IMR-90 (cell line): Measurements from ENCODE around the gene VPS8. TPM values are rescaled to one million over a fixed set of nuclear protein-coding genes. Genes with fewer than 3 reads are reported as not detected.

ENCODE experiments used
- ATAC-seq: fragments of 200-7000 bp; cut with Tn5 transposase; 2 replicates; pipeline ENCODE4 v1.9.1; 2020; ENCODE audit warnings: low read depth, mild to moderate bottlenecking, moderate library complexity
- BruUV-seq: library from RNA; stranded (reverse); fragments of 400-500 nt; replicated peaks from 2 replicates; lab custom pipeline; 2021; lab: Mats Ljungman, UMichigan
- CTCF ChIA-PET: fragments of 300-600 bp; formaldehyde crosslinking; extraction: SDS; loops from one replicate; lab custom pipeline; 2021; ENCODE audit warnings: antibody characterized with exemption; lab: Yijun Ruan, JAX
- POLR2A ChIA-PET: fragments of 300-600 bp; sonication (Branson Sonifier 250); formaldehyde crosslinking; loops from one replicate; lab custom pipeline; 2022; ENCODE audit warnings: antibody characterized with exemption; ENCODE audit not compliant: unreplicated experiment; lab: Charles Lee
- DNase-seq: peaks from one replicate; pipeline ENCODE4 v3.0.0; 2013
- H2AFZ ChIP-seq: replicated peaks from 2 replicates; pipeline ENCODE3; 2013; ENCODE audit warnings: low read length, mild to moderate bottlenecking; ENCODE audit not compliant: poor library complexity
- H2AK5ac ChIP-seq: 2 replicates; pipeline ENCODE4 v1.6.1; 2013; ENCODE audit warnings: low read depth, low read length, inconsistent platforms
- H2AK9ac ChIP-seq: replicated peaks from 2 replicates; pipeline ENCODE3; 2013; ENCODE audit warnings: mild to moderate bottlenecking, low read depth, low read length, moderate library complexity; ENCODE audit not compliant: poor library complexity
- H2BK120ac ChIP-seq: 2 replicates; pipeline ENCODE4 v1.6.1; 2013; ENCODE audit warnings: low read depth, low read length, inconsistent platforms
- H2BK15ac ChIP-seq: 3 replicates; pipeline ENCODE4 v1.6.1; 2013; ENCODE audit warnings: low read depth, low read length, inconsistent platforms
- H2BK20ac ChIP-seq: 2 replicates; pipeline ENCODE4 v1.6.1; 2013; ENCODE audit warnings: low read depth, mild to moderate bottlenecking, inconsistent platforms, low read length, moderate library complexity
- H2BK5ac ChIP-seq: 2 replicates; pipeline ENCODE4 v1.6.1; 2013; ENCODE audit warnings: mild to moderate bottlenecking, low read depth, low read length, inconsistent platforms; ENCODE audit not compliant: poor library complexity, severe bottlenecking
- H3K14ac ChIP-seq: replicated peaks from 2 replicates; pipeline ENCODE4 v1.6.1; 2013; ENCODE audit warnings: low read depth, low read length, inconsistent platforms
- H3K18ac ChIP-seq: 2 replicates; pipeline ENCODE4 v1.6.1; 2013; ENCODE audit warnings: low read depth, low read length, control low read depth
- H3K23ac ChIP-seq: 2 replicates; pipeline ENCODE4 v1.6.1; 2013; ENCODE audit warnings: low read depth, low read length, inconsistent platforms
- H3K27ac ChIP-seq: 2 replicates; pipeline ENCODE4 v1.5.1; 2013; ENCODE audit warnings: mild to moderate bottlenecking, control low read depth, low read length; ENCODE audit not compliant: insufficient read depth
- H3K27me3 ChIP-seq: 2 replicates; pipeline ENCODE4 v1.6.1; 2013; ENCODE audit warnings: low read length; ENCODE audit not compliant: control insufficient read depth, insufficient read depth
- H3K36me3 ChIP-seq: 2 replicates; pipeline ENCODE4 v1.6.1; 2013; ENCODE audit warnings: low read length, mixed read lengths; ENCODE audit not compliant: control insufficient read depth, insufficient read depth
- H3K4ac ChIP-seq: 2 replicates; pipeline ENCODE4 v1.6.1; 2013; ENCODE audit warnings: low read depth, low read length, inconsistent platforms
- H3K4me1 ChIP-seq: 2 replicates; pipeline ENCODE4 v1.6.1; 2013; ENCODE audit warnings: low read length, mixed read lengths; ENCODE audit not compliant: control insufficient read depth, insufficient read depth
- H3K4me2 ChIP-seq: 2 replicates; pipeline ENCODE4 v1.6.1; 2013; ENCODE audit warnings: low read depth, mild to moderate bottlenecking, control low read depth, low read length, moderate library complexity
- H3K4me3 ChIP-seq: 2 replicates; pipeline ENCODE4 v1.5.1; 2013; ENCODE audit warnings: low read depth, mild to moderate bottlenecking, control low read depth, low read length, moderate library complexity; ENCODE audit not compliant: insufficient read depth
- H3K56ac ChIP-seq: 2 replicates; pipeline ENCODE4 v1.6.1; 2013; ENCODE audit warnings: low read length, inconsistent platforms; ENCODE audit not compliant: insufficient read depth; ENCODE audit errors: extremely low read depth
- H3K79me1 ChIP-seq, 2 experiments: 2 replicates each; pipeline ENCODE4 v1.6.1; 2013; ENCODE audit warnings: low read length in 2 of 2, inconsistent platforms in 1 of 2, low read depth in 1 of 2
- H3K9ac ChIP-seq: 2 replicates; pipeline ENCODE4 v1.6.1; 2013; ENCODE audit warnings: low read depth, low read length, control low read depth
- H3K9me1 ChIP-seq: 2 replicates; pipeline ENCODE4 v1.6.1; 2013; ENCODE audit warnings: low read length, inconsistent platforms; ENCODE audit not compliant: insufficient read depth
- H3K9me3 ChIP-seq: 2 replicates; pipeline ENCODE4 v1.6.1; 2013; ENCODE audit warnings: low read length; ENCODE audit not compliant: control insufficient read depth, insufficient read depth
- H4K20me1 ChIP-seq: 2 replicates; pipeline ENCODE4 v1.6.1; 2013; ENCODE audit warnings: low read length, inconsistent platforms; ENCODE audit not compliant: insufficient read depth
- H4K5ac ChIP-seq: 2 replicates; pipeline ENCODE4 v1.6.1; 2013; ENCODE audit warnings: mild to moderate bottlenecking, low read depth, low read length, control low read depth
- H4K8ac ChIP-seq, 2 experiments: 2 replicates each; pipeline ENCODE4 v1.6.1; 2013; ENCODE audit warnings: low read depth in 2 of 2, low read length in 2 of 2, control low read depth in 1 of 2, inconsistent platforms in 1 of 2
- H4K91ac ChIP-seq: 2 replicates; pipeline ENCODE4 v1.6.1; 2013; ENCODE audit warnings: low read depth, low read length, inconsistent platforms; ENCODE audit not compliant: insufficient read depth
- CEBPB ChIP-seq: IDR thresholded peaks from 2 replicates; pipeline ENCODE4 v1.6.1; 2012; ENCODE audit warnings: low read depth, low read length, improper control_type of control experiment
- CHD1 ChIP-seq: IDR thresholded peaks from 2 replicates; pipeline ENCODE4 v1.6.1; 2012; ENCODE audit warnings: low read depth, low read length, improper control_type of control experiment
- CTCF ChIP-seq: conservative IDR thresholded peaks from 2 replicates; pipeline ENCODE4 v1.5.1; 2012; ENCODE audit warnings: mild to moderate bottlenecking, low read depth, low read length, improper control_type of control experiment
- MAZ ChIP-seq: IDR thresholded peaks from 2 replicates; pipeline ENCODE4 v1.6.1; 2012; ENCODE audit warnings: low read depth, mild to moderate bottlenecking, low read length, improper control_type of control experiment, moderate library complexity, borderline replicate concordance
- NFE2L2 ChIP-seq: fragments of 150-350 bp; IDR thresholded peaks from 2 replicates; pipeline ENCODE4 v1.6.1; 2016; ENCODE audit warnings: low read depth, mild to moderate bottlenecking, low read length
- RCOR1 ChIP-seq: IDR thresholded peaks from 2 replicates; pipeline ENCODE4 v1.6.1; 2012; ENCODE audit warnings: mild to moderate bottlenecking, low read length, improper control_type of control experiment; ENCODE audit not compliant: insufficient replicate concordance
- RFX5 ChIP-seq: IDR thresholded peaks from 2 replicates; pipeline ENCODE4 v1.8.0; 2012; ENCODE audit warnings: low read depth, mild to moderate bottlenecking, low read length, moderate library complexity
- SMC3 ChIP-seq: fragments of 150-350 bp; IDR thresholded peaks from 2 replicates; pipeline ENCODE4 v1.6.1; 2016; ENCODE audit warnings: low read depth, mild to moderate bottlenecking, antibody characterized with exemption, low read length, moderate library complexity
- WGBS, 2 experiments: methylation state at CpG; one replicate each; pipeline versions ENCODE4 v1.1.5 to v1.1.7; 2013; ENCODE audit warnings: missing lambda C conversion rate in 2 of 2; ENCODE audit not compliant: insufficient read length in 1 of 2; ENCODE audit errors: extremely low coverage in 2 of 2; 5-methylcytosine and 5-hydroxymethylcytosine counted together
- dilution Hi-C: fragments of 300-500 bp; cut with HindIII; formaldehyde crosslinking; loops from one replicate; pipeline ENCODE4 v1.14.3; 2018; ENCODE audit warnings: low sequenced_read_pairs; ENCODE audit not compliant: unreplicated experiment
- in situ Hi-C: fragments of 300-500 bp; cut with MboI; formaldehyde crosslinking; loops from 3 replicates; pipeline ENCODE4 v1.14.3; 2019; ENCODE audit warnings: low sequenced_read_pairs, inconsistent platforms, mixed read lengths
- intact Hi-C: fragments of 100-400 bp; cut with micrococcal nuclease; formaldehyde crosslinking; loops from 2 replicates; pipeline ENCODE4 v1.10.0; 2022
- polyA plus RNA-seq, 3 experiments: library from polyadenylated mRNA; depleted of rRNA; stranded (reverse); fragments of >200 nt; gene quantifications; 2 replicates each; pipeline ENCODE4 v1.2.3, GENCODE V29; 2012; ENCODE audit warnings: low replicate concordance in 1 of 3
- total RNA-seq: library from RNA; depleted of rRNA; stranded (reverse); fragments of >200 nt; gene quantifications from 2 replicates; pipeline ENCODE4 v1.2.3, GENCODE V29; 2012

VPS8 gene
- total and polyA plus RNA-seq, 2 of the 4 experiments (the other 2 are of a cell fraction) = 14.0 to 56.1 TPM

GRCh38 chr3:184937611-184938010, 125.6 kb downstream of the VPS8 start:
- Histone ChIP-seq H3K9ac (no peak overlapping the region), H4K20me1 (no peaks in the 10 kb centered on the region), H2AK5ac (no peak overlapping the region), H2BK20ac (no peak overlapping the region), H3K36me3 (peaks cover 4% of the 10 kb centered on the region), H3K27ac (no peak overlapping the region), H3K4me2 (no peak overlapping the region), H3K9me1 (peaks cover 5% of the 10 kb centered on the region; the same call in 1 of the 2 replicates), H3K27me3 (no peaks in the 10 kb centered on the region), H3K23ac (no peak overlapping the region), H4K91ac (no peak overlapping the region), H2BK120ac (no peak overlapping the region), H2BK15ac (no peak overlapping the region), H2BK5ac (no peak overlapping the region), H3K14ac (no peak overlapping the region), H2AK9ac (no peak overlapping the region), H3K79me1 (no peaks in the 10 kb centered on the region), H4K5ac (no peak overlapping the region), H2AFZ (no peak overlapping the region), H4K8ac (no peak overlapping the region), H3K18ac (no peak overlapping the region), H3K4me3 (no peak overlapping the region), H3K4me1 (no peaks in the 10 kb centered on the region), H3K4ac (no peak overlapping the region), H3K9me3 (no peaks in the 10 kb centered on the region), H3K56ac (no peak overlapping the region)
- WGBS, 2 experiments = 91% methylated on average over 2 of the region's 4 CpGs; no CpG with 5 or more reads in 1 of the 2 experiments
- TF ChIP-seq CEBPB (no peak), CHD1 (no peak), SMC3 (no peak), CTCF (no peak), RFX5 (no peak), NFE2L2 (no peak), MAZ (no peak), RCOR1 (no peak)
- ChIA-PET CTCF (interaction anchor here (0.6 to 1.1 kb wide), 2 partner anchors 10 to 15 kb away, joined by 3 to 4 read pairs; no protein-coding TSS in a partner anchor), POLR2A (no interaction called here)
- in situ Hi-C loops = no loop called here
- no TSS peak for BruUV-seq
- dilution Hi-C loops = no loop called here
- ATAC-seq = no peak
- intact Hi-C loops = no loop called here
- DNase-seq = no peak
